Measurements from ENCODE around the gene KSR1.

KSR1 gene

GRCh38 chr17:27466743-27467375, 10.6 kb downstream of the KSR1 start:
- H3K79me2 ChIP-seq (ENCODE audit: insufficient read depth, low read depth) = no peaks in the 10 kb centered on the region
- H3K36me3 ChIP-seq (ENCODE audit: insufficient read depth) = no peaks in the 10 kb centered on the region
- H3K9ac ChIP-seq = no peak overlapping the region
- H2AFZ ChIP-seq (ENCODE audit: low read depth) = no peak overlapping the region
- TF ChIP-seq CTCF (conservative IDR thresholded peaks at IDR 0.05; ENCODE audit: low read depth, low read length) = no peak
- no peak overlapping the region for H3K4me3 ChIP-seq (IDR thresholded peaks at IDR 0.05; ENCODE audit: insufficient read depth, low read depth, low read length)
- H3K4me2 ChIP-seq = no peak overlapping the region
- no peaks in the 10 kb centered on the region for H4K20me1 ChIP-seq (ENCODE audit: insufficient read depth)
- H3K4me1 ChIP-seq (ENCODE audit: low read depth, poor library complexity, severe bottlenecking) = peaks cover 17% of the 10 kb centered on the region
- no peaks in the 10 kb centered on the region for H3K27me3 ChIP-seq (ENCODE audit: insufficient read depth, low read depth)
- H3K27ac ChIP-seq = no peak overlapping the region

- Histone ChIP-seq H4K20me1 (ENCODE audit: insufficient read depth) (no peaks in the 10 kb centered on the region), H3K9ac (no peak overlapping the region), H3K79me2 (ENCODE audit: insufficient read depth, low read depth) (no peaks in the 10 kb centered on the region), H3K27ac (no peak overlapping the region), H3K4me1 (ENCODE audit: low read depth, poor library complexity, severe bottlenecking) (peaks cover 7% of the 10 kb centered on the region), H3K4me2 (no peak overlapping the region), H3K4me3 (IDR thresholded peaks at IDR 0.05; ENCODE audit: insufficient read depth, low read depth, low read length) (no peak overlapping the region), H3K27me3 (ENCODE audit: insufficient read depth, low read depth) (no peaks in the 10 kb centered on the region), H2AFZ (ENCODE audit: low read depth) (no peak overlapping the region), H3K36me3 (ENCODE audit: insufficient read depth) (no peaks in the 10 kb centered on the region)
- TF ChIP-seq CTCF (conservative IDR thresholded peaks at IDR 0.05; ENCODE audit: low read depth, low read length) = no peak
Observed at GRCh38 chr17:27469256-27469655, 13.0 kb downstream of the KSR1 start.

GRCh38 chr17:27471321-27472269, 15.3 kb downstream of the KSR1 start:
- no peaks in the 10 kb centered on the region for H3K36me3 ChIP-seq (ENCODE audit: insufficient read depth)
- no peak overlapping the region for H3K9ac ChIP-seq
- peaks cover 7% of the 10 kb centered on the region for H3K4me1 ChIP-seq (ENCODE audit: low read depth, poor library complexity, severe bottlenecking)
- no peaks in the 10 kb centered on the region for H3K79me2 ChIP-seq (ENCODE audit: insufficient read depth, low read depth)
- H3K4me3 ChIP-seq (IDR thresholded peaks at IDR 0.05; ENCODE audit: insufficient read depth, low read depth, low read length) = no peak overlapping the region
- TF ChIP-seq CTCF (conservative IDR thresholded peaks at IDR 0.05; ENCODE audit: low read depth, low read length) = no peak
- no peaks in the 10 kb centered on the region for H4K20me1 ChIP-seq (ENCODE audit: insufficient read depth)
- no peak overlapping the region for H2AFZ ChIP-seq (ENCODE audit: low read depth)
- no peak overlapping the region for H3K27ac ChIP-seq
- H3K27me3 ChIP-seq (ENCODE audit: insufficient read depth, low read depth) = no peaks in the 10 kb centered on the region
- no peak overlapping the region for H3K4me2 ChIP-seq

GRCh38 chr17:27473190-27473747, 17.0 kb downstream of the KSR1 start:
- H2AFZ ChIP-seq (ENCODE audit: low read depth) = no peak overlapping the region
- H3K4me1 ChIP-seq (ENCODE audit: low read depth, poor library complexity, severe bottlenecking) = peaks cover 7% of the 10 kb centered on the region
- no peaks in the 10 kb centered on the region for H4K20me1 ChIP-seq (ENCODE audit: insufficient read depth)
- no peak overlapping the region for H3K27ac ChIP-seq
- H3K79me2 ChIP-seq (ENCODE audit: insufficient read depth, low read depth) = no peaks in the 10 kb centered on the region
- no peaks in the 10 kb centered on the region for H3K36me3 ChIP-seq (ENCODE audit: insufficient read depth)
- H3K27me3 ChIP-seq (ENCODE audit: insufficient read depth, low read depth) = no peaks in the 10 kb centered on the region
- H3K4me3 ChIP-seq (IDR thresholded peaks at IDR 0.05; ENCODE audit: insufficient read depth, low read depth, low read length) = no peak overlapping the region
- TF ChIP-seq CTCF (conservative IDR thresholded peaks at IDR 0.05; ENCODE audit: low read depth, low read length) = no peak
- H3K4me2 ChIP-seq = no peak overlapping the region
- H3K9ac ChIP-seq = no peak overlapping the region
